Stimulated activated CD8-positive, alpha-beta memory T cell treated with anti-CD3 and anti-CD28 coated beads, Interleukin-7, amount 100 ng/mL, for 4 hours (primary cell): ENCODE results near the gene APOM.

Source experiments
- DNase-seq, 2 donors: peaks; one replicate each; pipeline ENCODE4 v3.0.0-alpha.2; 2020; ENCODE audit warnings: low read depth in 2 of 2

APOM gene

GRCh38 chr6:31680226-31681134 lies 24.8 kb downstream of the APOM start, which contains the start of gene LY6G5C:
TSS of gene LY6G5C (minus strand) at chr6:31681067. CDS start at chr6:31680373, 694 bp downstream.
- peak; percentile 43 for DNase-seq

DNA sequence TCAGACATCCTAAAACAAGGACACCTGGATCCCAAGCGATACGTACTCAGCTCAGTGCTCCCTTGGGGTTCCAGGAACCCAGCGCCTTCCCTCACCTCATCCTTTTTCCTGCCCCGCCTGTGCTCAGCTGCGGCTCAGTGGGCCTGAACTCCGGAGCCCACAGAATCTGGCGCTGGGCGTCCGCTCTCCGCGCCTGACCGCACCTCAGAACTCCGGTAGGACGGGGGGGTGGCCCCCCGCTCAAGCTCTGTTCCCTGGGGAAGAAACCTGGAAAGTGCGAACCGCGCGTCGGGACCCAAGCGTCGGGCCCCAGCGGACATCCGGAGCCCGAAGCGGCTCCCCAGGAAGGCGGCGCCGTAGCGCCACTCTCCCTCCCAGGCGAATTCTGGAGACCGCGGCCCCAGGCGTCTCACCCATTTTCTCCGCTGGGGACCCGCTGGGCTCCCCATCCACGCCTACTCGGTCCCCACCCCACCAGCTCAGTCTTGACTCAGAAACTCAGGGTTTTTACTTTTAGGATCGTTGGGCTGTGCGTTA lies 25.5 kb downstream of the APOM start:
- no peak for DNase-seq

GRCh38 chr6:31683591-31683990 lies 27.9 kb downstream of the APOM start:
- no peak for DNase-seq

DNA sequence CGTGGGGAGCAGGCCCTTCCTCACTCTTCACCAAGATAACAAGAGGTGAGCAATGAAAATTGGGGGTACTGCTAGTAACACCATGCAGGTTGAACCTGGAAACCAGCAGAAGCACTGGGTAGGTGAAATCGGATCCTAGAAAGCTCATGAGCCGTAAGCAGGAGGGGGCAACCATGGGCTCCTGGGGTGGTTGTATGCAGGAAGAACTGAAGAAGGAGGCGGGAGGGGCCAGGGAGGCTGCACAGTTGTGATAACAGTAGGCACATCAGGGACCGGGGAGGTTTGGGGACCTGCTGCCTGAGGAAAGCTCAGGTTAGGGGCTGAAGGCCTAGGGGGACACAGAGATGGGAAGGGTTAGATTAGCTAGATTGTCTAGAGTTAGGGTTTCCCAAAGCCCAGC lies 30.8 kb downstream of the APOM start:
- DNase-seq = no peak

DNA sequence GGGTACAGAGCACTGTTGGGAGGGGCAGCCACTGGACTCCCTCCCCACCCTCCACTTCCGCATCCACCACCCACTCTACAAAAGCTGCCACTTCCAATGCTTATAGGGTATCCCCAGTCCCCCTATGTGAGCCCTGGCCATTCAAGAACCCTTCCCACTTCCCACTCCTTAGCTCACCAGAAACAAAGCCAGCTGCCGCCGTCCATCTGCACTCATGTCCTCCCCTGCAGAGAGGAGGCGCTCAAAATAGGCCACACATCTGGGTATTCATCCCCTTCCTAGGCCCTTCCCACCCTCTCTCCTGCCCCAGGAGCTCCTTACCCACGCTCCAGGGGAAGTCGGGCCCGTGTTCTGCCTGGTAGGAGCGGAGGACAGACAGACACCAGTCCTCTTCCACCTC lies 31.6 kb downstream of the APOM start:
- DNase-seq = no peak

GRCh38 chr6:31687860-31688693 lies 32.4 kb downstream of the APOM start:
- DNase-seq = no peak

- DNase-seq = no peak
Observed at GRCh38 chr6:31689249-31690110, 33.8 kb downstream of the APOM start.

- DNase-seq = no peak
Observed at GRCh38 chr6:31690231-31691077, 34.8 kb downstream of the APOM start.

DNA sequence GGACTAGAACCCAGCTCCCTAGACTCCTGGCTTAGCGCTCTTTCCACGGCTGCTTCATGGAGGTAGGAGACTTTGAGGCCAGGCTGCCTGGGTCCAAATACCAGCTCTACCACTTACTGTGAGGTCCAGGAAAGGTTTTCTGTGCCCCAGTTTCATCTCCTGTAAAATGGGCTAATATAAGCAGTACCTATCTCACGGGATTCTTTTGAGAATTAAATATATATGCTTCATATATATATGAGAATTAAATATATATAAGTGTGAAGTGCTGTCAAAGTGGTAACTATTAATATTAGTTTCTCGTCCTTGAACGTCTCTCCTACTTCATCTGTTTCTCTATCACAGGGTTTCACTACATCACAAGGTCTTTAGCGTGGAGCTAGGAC lies 35.4 kb downstream of the APOM start:
- no peak for DNase-seq

DNA sequence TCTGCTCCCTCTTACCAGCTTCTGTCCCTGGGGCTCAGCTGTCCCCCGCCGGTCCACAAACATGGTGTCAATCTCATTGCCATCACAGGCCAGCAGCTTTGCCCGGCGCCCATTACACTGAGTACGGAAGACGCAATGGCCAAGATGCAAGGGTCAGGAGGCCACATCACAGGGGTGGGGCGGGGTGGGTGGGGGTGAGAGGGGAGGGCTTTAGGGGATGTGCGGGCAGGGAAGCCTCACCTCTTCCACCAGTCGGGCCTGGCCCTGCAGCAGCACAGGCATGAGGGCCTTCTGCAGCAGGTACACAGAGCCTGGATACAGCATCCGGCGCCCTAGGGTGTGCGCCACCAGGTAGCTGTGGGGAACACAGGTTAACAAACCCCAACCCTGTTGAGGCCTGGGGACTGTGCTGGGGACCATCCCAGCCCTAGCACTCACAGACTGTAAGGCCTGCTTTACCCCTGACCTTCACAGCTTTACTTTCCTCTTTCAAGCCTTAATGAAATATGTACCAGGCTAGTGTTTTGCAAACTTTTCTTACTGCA lies 35.9 kb downstream of the APOM start:
- no peak for DNase-seq

DNA sequence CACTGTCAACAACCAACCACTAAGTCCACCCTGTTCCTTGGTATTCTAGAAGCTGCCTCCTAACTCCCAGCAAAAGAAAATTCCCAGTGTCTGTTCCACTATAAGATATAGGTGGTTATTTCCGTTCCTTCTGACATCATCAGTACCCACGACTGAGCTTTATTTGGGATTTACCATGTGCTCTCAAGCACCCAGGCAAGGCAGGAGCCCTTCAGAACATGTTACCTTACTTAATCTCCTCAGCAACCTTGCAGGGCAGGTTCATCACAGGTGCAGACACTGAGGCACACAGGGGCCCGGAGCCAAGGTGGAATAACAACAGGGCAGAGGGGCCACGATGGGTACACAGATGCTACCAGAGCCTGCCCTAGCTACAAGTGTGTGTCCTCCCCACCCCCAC lies 36.7 kb downstream of the APOM start:
- no peak for DNase-seq

DNA sequence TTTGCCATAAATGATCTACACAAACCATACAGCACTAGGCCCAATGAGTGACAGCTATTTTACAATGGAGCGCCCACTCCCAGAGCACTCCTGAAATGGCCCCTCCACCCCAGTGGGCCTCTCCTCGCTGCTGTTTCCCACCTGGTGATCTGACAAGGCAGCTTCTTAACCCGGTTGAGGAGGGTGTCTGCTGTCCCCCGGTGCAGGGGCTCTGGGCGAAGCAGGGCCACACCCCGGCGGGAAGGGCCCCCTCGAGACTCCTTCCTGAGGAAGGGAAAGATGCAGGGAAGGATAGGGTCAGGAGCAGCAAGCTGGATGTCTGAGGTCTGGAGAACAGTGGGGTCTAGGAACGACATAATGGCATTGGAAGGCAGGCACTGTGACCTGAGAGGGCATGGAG lies 37.2 kb downstream of the APOM start:
- DNase-seq = no peak

GRCh38 chr6:31693535-31693934 lies 37.8 kb downstream of the APOM start:
- no peak for DNase-seq

DNA sequence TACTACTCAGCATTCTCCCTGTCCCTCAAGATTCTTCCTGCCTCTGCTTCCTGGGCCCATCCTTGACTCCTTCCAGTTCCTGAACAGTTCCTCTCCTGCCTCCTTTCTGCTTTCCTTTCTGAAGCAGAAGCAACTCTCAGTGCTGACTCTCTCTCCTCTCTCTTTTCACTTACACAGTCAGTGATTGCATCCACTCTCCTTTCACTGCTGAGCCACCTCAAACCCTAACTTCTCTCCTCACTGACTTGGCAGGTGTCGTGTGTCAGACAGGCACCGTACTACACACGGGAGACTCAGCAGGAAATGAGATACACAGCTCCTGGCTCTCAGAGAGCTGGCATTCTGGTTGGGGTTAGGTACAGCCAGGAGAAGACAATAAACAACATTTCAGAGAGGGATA lies 41.9 kb downstream of the APOM start:
- no peak for DNase-seq

- no peak for DNase-seq
Observed at GRCh38 chr6:31700740-31701401, 45.2 kb downstream of the APOM start.

DNA sequence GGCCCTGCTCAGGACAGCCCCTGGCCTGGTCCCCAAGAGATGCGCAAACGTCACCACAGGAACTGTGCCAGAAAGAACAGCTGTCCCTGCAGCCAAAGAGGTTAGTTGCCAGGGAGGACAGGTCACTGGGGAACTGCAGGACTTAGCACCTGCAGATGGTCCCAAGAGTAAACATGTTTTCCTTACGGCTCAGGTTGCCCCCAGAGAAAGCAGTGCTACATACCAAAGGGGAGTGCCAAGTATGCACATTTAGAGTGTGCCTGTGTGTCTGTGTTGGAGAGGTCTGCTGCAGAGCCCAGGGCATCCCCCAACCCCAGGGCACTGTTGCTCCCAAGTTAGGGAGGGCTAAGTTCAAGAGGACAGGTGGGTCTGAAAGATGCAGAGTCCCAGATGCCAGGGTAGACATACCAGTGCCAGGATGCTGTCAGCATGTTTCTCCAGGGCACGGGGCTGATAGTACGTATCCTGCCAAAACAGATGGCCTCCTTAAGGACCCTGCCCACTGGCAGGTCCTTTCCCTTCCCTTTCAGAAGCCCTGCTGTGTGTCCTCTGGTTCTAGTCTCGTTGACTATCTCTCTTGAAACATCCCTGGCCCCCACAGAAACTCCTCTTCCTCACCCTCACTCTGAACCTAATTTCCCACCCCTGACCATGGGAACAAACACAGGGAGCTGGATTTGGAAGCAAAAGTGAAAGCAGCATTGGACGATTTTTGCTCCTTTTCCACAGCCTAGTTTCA lies 46.1 kb downstream of the APOM start:
- no peak for DNase-seq

GRCh38 chr6:31702405-31702818 lies 46.7 kb downstream of the APOM start:
- no peak for DNase-seq

GRCh38 chr6:31702819-31703716 lies 47.4 kb downstream of the APOM start, which contains the start of gene ABHD16A:
TSS of gene ABHD16A (minus strand) at chr6:31703324. CDS start at chr6:31703281, 43 bp downstream.
- DNase-seq = peak; percentile 94 to 96
